Renal cortex interstitium (tissue), 3 donors: Measurements from ENCODE around the gene TNXB. TPM values are rescaled to one million over a fixed set of nuclear protein-coding genes. Genes with fewer than 3 reads are reported as not detected.

Source experiments
- polyA plus RNA-seq, 3 donors: library from polyadenylated mRNA; unstranded; fragments of 120-200 nt; gene quantifications; one replicate each; pipeline ENCODE4 v1.2.1, GENCODE V29; 2013; ENCODE audit not compliant: insufficient read length in 3 of 3

The TNXB gene
- polyA plus RNA-seq, 3 donors: 3.4 to 7.9 (median 6.1) TPM

Other genes starting within 250 kb of the TNXB start
- 10 to 100 TPM; 74.6 to 79.3 (median 78.1) TPM for gene NEU1, start 246.5 kb downstream of the TNXB start, polyA plus RNA-seq
- gene SLC44A4, start 230.3 kb downstream of the TNXB start, polyA plus RNA-seq: 10 to 100 TPM; 40.7 to 82.8 (median 51.9) TPM
- gene EHMT2, start 211.6 kb downstream of the TNXB start, polyA plus RNA-seq: 10 to 100 TPM; 74.6 to 98.4 (median 83.9) TPM
- 10 to 100 TPM; 23.4 to 35.5 (median 23.6) TPM for gene ZBTB12, start 207.3 kb downstream of the TNXB start, polyA plus RNA-seq
- gene C2, start 181.6 kb downstream of the TNXB start, polyA plus RNA-seq: 1 to 10 TPM; 3.0 to 4.2 (median 4.0) TPM
- 1 to 10 TPM; 5.2 to 8.7 (median 6.6) TPM for gene CFB, start 163.2 kb downstream of the TNXB start, polyA plus RNA-seq
- gene NELFE, start 150.4 kb downstream of the TNXB start, polyA plus RNA-seq: 100 to 1,000 TPM in 1 of 3 donors, 10 to 100 TPM in 2; 89.5 to 103 (median 91.3) TPM
- gene SKIC2, start 150.2 kb downstream of the TNXB start, polyA plus RNA-seq: 10 to 100 TPM; 42.3 to 49.0 (median 47.7) TPM
- 10 to 100 TPM; 22.1 to 32.3 (median 31.7) TPM for gene DXO, start 137.2 kb downstream of the TNXB start, polyA plus RNA-seq
- 10 to 100 TPM; 15.7 to 22.4 (median 22.4) TPM for gene C4A, start 127.3 kb downstream of the TNXB start, polyA plus RNA-seq
- gene C4B, start 94.5 kb downstream of the TNXB start, polyA plus RNA-seq: 10 to 100 TPM; 17.4 to 23.3 (median 22.1) TPM
- 1 to 10 TPM in 1 of 3 donors, under 1 TPM in 2; 0.24 to 1.0 (median 0.29) TPM for gene CYP21A2, start 70.9 kb downstream of the TNXB start, polyA plus RNA-seq
- 100 to 1,000 TPM in 1 of 3 donors, 10 to 100 TPM in 2; 87.2 to 104 (median 92.0) TPM for gene ATF6B, start 18.9 kb upstream of the TNXB start, polyA plus RNA-seq
- 1 to 10 TPM; 7.1 to 9.0 (median 8.7) TPM for gene FKBPL, start 20.9 kb upstream of the TNXB start, polyA plus RNA-seq
- 1 to 10 TPM; 2.4 to 4.2 (median 2.6) TPM for gene PRRT1, start 42.6 kb upstream of the TNXB start, polyA plus RNA-seq
- gene PPT2, start 44.8 kb upstream of the TNXB start, polyA plus RNA-seq: 10 to 100 TPM; 30.5 to 48.4 (median 33.4) TPM
- gene EGFL8, start 55.3 kb upstream of the TNXB start, polyA plus RNA-seq: 10 to 100 TPM; 24.0 to 44.4 (median 24.3) TPM
- gene AGPAT1, start 66.7 kb upstream of the TNXB start, polyA plus RNA-seq: 100 to 1,000 TPM in 2 of 3 donors, 10 to 100 TPM in 1; 94.6 to 109 (median 102) TPM
- 100 to 1,000 TPM in 2 of 3 donors, 10 to 100 TPM in 1; 91.6 to 107 (median 104) TPM for gene RNF5, start 69.1 kb upstream of the TNXB start, polyA plus RNA-seq
- gene AGER, start 74.9 kb upstream of the TNXB start, polyA plus RNA-seq: 10 to 100 TPM; 23.8 to 25.3 (median 24.9) TPM
- 100 to 1,000 TPM; 173 to 193 (median 191) TPM for gene PBX2, start 80.9 kb upstream of the TNXB start, polyA plus RNA-seq
- gene GPSM3, start 83.3 kb upstream of the TNXB start, polyA plus RNA-seq: 10 to 100 TPM in 1 of 3 donors, 1 to 10 TPM in 2; 9.4 to 13.1 (median 9.9) TPM
- 10 to 100 TPM; 17.2 to 26.3 (median 19.9) TPM for gene NOTCH4, start 114.7 kb upstream of the TNXB start, polyA plus RNA-seq